ENCODE measurements around the gene TMEM178B. TPM values are rescaled to one million over a fixed set of nuclear protein-coding genes. Genes with fewer than 3 reads are reported as not detected.

TMEM178B gene
- total and polyA plus RNA-seq, 2 of the 4 experiments (the other 2 are of a cell fraction) = under 0.01 to 0.05 TPM

- H3K27ac ChIP-seq (ENCODE audit: insufficient read depth, low read length) = no peak overlapping the region
- H2BK120ac ChIP-seq (ENCODE audit: low read depth, low read length) = no peak overlapping the region
- no peak overlapping the region for H3K4me3 ChIP-seq (ENCODE audit: insufficient read depth, low read depth, low read length)
- H2AK9ac ChIP-seq (replicated peaks; ENCODE audit: low read depth, low read length, poor library complexity) = no peak overlapping the region
- no peaks in the 10 kb centered on the region for H3K4me1 ChIP-seq (ENCODE audit: control insufficient read depth, insufficient read depth, low read length)
- H3K27me3 ChIP-seq (ENCODE audit: control insufficient read depth, insufficient read depth, low read length) = no peaks in the 10 kb centered on the region
- no peak overlapping the region for H2BK5ac ChIP-seq (ENCODE audit: low read depth, low read length, poor library complexity, severe bottlenecking)
- no peak overlapping the region for H3K14ac ChIP-seq (replicated peaks; ENCODE audit: low read depth, low read length)
- H2AK5ac ChIP-seq (ENCODE audit: low read depth, low read length) = no peak overlapping the region
- no peak overlapping the region for H3K23ac ChIP-seq (ENCODE audit: low read depth, low read length)
- H4K8ac ChIP-seq (ENCODE audit: low read depth in 2 of 2, low read length in 2 of 2) = no peak overlapping the region
- H3K36me3 ChIP-seq (ENCODE audit: control insufficient read depth, insufficient read depth, low read length) = no peaks in the 10 kb centered on the region
- ChIA-PET CTCF (no interaction called here), POLR2A (ENCODE audit: unreplicated experiment) (no interaction called here)
- no peaks in the 10 kb centered on the region for H4K20me1 ChIP-seq (ENCODE audit: insufficient read depth, low read length)
- TF ChIP-seq USF2 (IDR thresholded peaks at IDR 0.05; ENCODE audit: low read depth, low read length) (no peak), MAZ (IDR thresholded peaks at IDR 0.05; ENCODE audit: borderline replicate concordance, low read depth, low read length) (no peak), CHD1 (IDR thresholded peaks at IDR 0.05; ENCODE audit: low read depth, low read length) (no peak), FOS (IDR thresholded peaks at IDR 0.05; ENCODE audit: low read depth, low read length) (no peak)
- no peaks in the 10 kb centered on the region for H3K9me1 ChIP-seq (ENCODE audit: insufficient read depth, low read length)
- H3K4ac ChIP-seq (ENCODE audit: low read depth, low read length) = no peak overlapping the region
- H4K5ac ChIP-seq (ENCODE audit: low read depth, low read length) = no peak overlapping the region
- H3K18ac ChIP-seq (ENCODE audit: low read depth, low read length) = no peak overlapping the region
- WGBS, 2 experiments (ENCODE audit: extremely low coverage in 2 of 2, insufficient read length in 1 of 2) = no CpG with 5 or more reads among the region's 4 CpGs
- no peak overlapping the region for H4K91ac ChIP-seq (ENCODE audit: insufficient read depth, low read depth, low read length)
- intact Hi-C loops (cut with micrococcal nuclease) (no loop called here), in situ Hi-C loops (cut with MboI; ENCODE audit: low sequenced_read_pairs) (no loop called here), dilution Hi-C loops (cut with HindIII; ENCODE audit: low sequenced_read_pairs, unreplicated experiment) (no loop called here)
- no peaks in the 10 kb centered on the region for H3K79me1 ChIP-seq (ENCODE audit: low read depth in 1 of 2, low read length in 2 of 2)
- no peak overlapping the region for H2AFZ ChIP-seq (replicated peaks; ENCODE audit: low read length, poor library complexity)
- H3K4me2 ChIP-seq (ENCODE audit: low read depth, low read length) = no peak overlapping the region
- no peak overlapping the region for H2BK20ac ChIP-seq (ENCODE audit: low read depth, low read length)
- ATAC-seq (ENCODE audit: low read depth) (no peak), DNase-seq (no peak)
- H3K9ac ChIP-seq (ENCODE audit: low read depth, low read length) = no peak overlapping the region
- no TSS peak for BruUV-seq (replicated peaks)
- peaks cover 2% of the 10 kb centered on the region; the same call in 1 of the 2 replicates for H3K9me3 ChIP-seq (ENCODE audit: control insufficient read depth, insufficient read depth, low read length)
- no peak overlapping the region for H2BK15ac ChIP-seq (ENCODE audit: low read depth, low read length)
- H3K56ac ChIP-seq (ENCODE audit: extremely low read depth, insufficient read depth, low read length) = no peak overlapping the region
Observed at GRCh38 chr7:141417506-141417905, 343.6 kb downstream of the TMEM178B start.

Measured in IMR-90 (cell line).